Measurements from ENCODE around the gene PTPRN2.
"Not testable (repeated sequence)": the region's sequence is repeated elsewhere in the genome, so short reads cannot be mapped to it uniquely, and the experiment has no call there.

The PTPRN2 gene

GRCh38 chr7:158431941-158432347 lies 155.7 kb downstream of the PTPRN2 start:
- DNase-seq (ENCODE audit: extremely low read depth, low read depth) = no peak

GRCh38 chr7:158431055-158431940 lies 156.3 kb downstream of the PTPRN2 start:
- DNase-seq (ENCODE audit: extremely low read depth, low read depth) = no peak
- no peak for TF ChIP-seq CTCF (IDR thresholded peaks at IDR 0.05; ENCODE audit: low read depth, low read length)

More at GRCh38 chr7:158431941-158432347, 155.7 kb downstream of the PTPRN2 start:
- TF ChIP-seq CTCF (IDR thresholded peaks at IDR 0.05; ENCODE audit: low read depth, low read length) = no peak

- TF ChIP-seq CTCF (IDR thresholded peaks at IDR 0.05; ENCODE audit: low read depth, low read length) = no peak
- no peak for DNase-seq (ENCODE audit: extremely low read depth, low read depth)
Measured at GRCh38 chr7:158430308-158431034, 157.2 kb downstream of the PTPRN2 start.

GRCh38 chr7:158428837-158429753 lies 158.5 kb downstream of the PTPRN2 start:
- DNase-seq (ENCODE audit: extremely low read depth, low read depth) = no peak
- TF ChIP-seq CTCF (IDR thresholded peaks at IDR 0.05; ENCODE audit: low read depth, low read length) = no peak

- TF ChIP-seq CTCF (IDR thresholded peaks at IDR 0.05; ENCODE audit: low read depth, low read length) = no peak
- DNase-seq (ENCODE audit: extremely low read depth, low read depth) = no peak
Measured at GRCh38 chr7:158428131-158428836, 159.3 kb downstream of the PTPRN2 start.

GRCh38 chr7:158425676-158426075 lies 161.9 kb downstream of the PTPRN2 start:
- DNase-seq (ENCODE audit: extremely low read depth, low read depth) = not testable (repeated sequence)

GRCh38 chr7:158424531-158424930 lies 163.1 kb downstream of the PTPRN2 start:
- no peak for TF ChIP-seq CTCF (IDR thresholded peaks at IDR 0.05; ENCODE audit: low read depth, low read length)
- no peak for DNase-seq (ENCODE audit: extremely low read depth, low read depth)

Data from AG09319 (cell line).